ENCODE results near the gene MIDN.

MIDN gene

DNA sequence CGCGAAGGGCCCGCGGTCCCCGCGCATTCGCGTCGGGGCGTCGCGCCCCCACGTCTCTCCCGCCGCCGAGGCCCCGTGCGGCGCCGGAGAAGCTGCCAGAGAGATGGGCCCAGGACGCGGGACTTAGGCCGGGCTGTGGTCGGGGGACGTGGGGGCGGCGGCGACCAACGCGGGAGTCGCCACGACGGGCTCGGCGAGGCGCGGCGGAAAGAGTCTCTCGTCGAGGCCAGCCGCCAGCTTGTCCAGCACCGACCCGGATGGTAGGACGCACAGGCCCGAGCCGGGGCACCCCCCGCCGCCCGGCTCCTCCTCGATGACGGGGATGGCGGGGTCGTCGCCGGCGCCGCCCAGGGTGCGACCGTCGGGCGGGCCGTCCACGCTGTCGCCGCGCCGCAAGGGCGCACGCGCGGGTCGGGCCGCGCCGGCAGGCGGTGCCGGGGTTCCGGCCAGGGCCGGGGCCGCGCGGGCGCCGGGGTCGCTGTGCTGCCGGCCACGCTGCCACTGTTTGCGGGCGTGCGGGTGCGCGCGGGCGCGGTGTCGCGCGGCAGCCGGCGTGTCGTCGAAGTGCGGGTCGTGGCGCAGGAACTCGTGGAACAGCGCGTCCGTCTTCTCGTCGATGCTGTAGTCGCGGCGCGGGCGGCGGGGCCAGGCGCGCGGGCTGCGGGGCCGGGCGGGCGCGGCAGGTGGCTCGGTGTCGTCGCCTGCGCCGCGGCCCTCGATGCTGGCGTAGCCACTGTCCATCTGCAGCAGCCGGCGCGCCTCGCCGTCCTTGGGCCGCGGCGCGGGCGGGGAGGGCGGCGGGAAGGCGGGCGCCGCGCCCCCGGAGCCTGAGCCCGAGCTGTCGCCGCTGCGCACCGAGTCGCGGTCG lies 19.1 kb upstream of the MIDN start:
- Histone ChIP-seq H3K4me3 (ENCODE audit: low read depth, low read length) (no peak overlapping the region), H2AFZ (ENCODE audit: insufficient read depth, low read length, poor library complexity) (no peak overlapping the region), H2BK12ac (ENCODE audit: low read length) (no peak overlapping the region), H3K4me2 (ENCODE audit: low read length) (no peak overlapping the region), H3K36me3 (ENCODE audit: control insufficient read depth in 1 of 2, insufficient read depth in 2 of 2, low read length in 2 of 2) (peaks cover 48 to 63% of the 10 kb centered on the region in 2 experiments), H3K9me3 (ENCODE audit: insufficient read depth, low read depth, low read length) (peaks cover 2% of the 10 kb centered on the region), H3K4ac (ENCODE audit: low read depth, low read length) (no peak overlapping the region), H3K14ac (ENCODE audit: low read length) (no peak overlapping the region), H4K8ac (ENCODE audit: low read depth, low read length) (no peak overlapping the region), H3K18ac (ENCODE audit: low read length) (no peak overlapping the region), H4K91ac (ENCODE audit: low read depth, low read length) (no peak overlapping the region), H3K27ac (ENCODE audit: low read depth, low read length) (no peak overlapping the region), H3K79me2 (ENCODE audit: control insufficient read depth, insufficient read depth, low read length, poor library complexity) (no peaks in the 10 kb centered on the region), H3K4me1 (ENCODE audit: control insufficient read depth in 1 of 2, insufficient read depth in 2 of 2, low read length in 2 of 2) (peaks cover 4 to 12% of the 10 kb centered on the region in 2 experiments), H2BK120ac (ENCODE audit: insufficient read depth, low read length, poor library complexity) (no peak overlapping the region), H3K79me1 (ENCODE audit: low read length) (no peaks in the 10 kb centered on the region), H3K27me3 (ENCODE audit: insufficient read depth, low read length) (no peaks in the 10 kb centered on the region), H2BK5ac (ENCODE audit: low read depth, low read length, poor library complexity) (no peak overlapping the region), H3K9ac (ENCODE audit: low read length) (no peak overlapping the region), H4K12ac (ENCODE audit: low read depth, low read length) (no peak overlapping the region), H3K23ac (ENCODE audit: low read length) (no peak overlapping the region), H2AK5ac (ENCODE audit: low read length) (no peak overlapping the region)
- WGBS (ENCODE audit: extremely low coverage, insufficient coverage, insufficient read length): no CpG with 5 or more reads among the region's 158 CpGs
- DNase-seq: no peak

DNA sequence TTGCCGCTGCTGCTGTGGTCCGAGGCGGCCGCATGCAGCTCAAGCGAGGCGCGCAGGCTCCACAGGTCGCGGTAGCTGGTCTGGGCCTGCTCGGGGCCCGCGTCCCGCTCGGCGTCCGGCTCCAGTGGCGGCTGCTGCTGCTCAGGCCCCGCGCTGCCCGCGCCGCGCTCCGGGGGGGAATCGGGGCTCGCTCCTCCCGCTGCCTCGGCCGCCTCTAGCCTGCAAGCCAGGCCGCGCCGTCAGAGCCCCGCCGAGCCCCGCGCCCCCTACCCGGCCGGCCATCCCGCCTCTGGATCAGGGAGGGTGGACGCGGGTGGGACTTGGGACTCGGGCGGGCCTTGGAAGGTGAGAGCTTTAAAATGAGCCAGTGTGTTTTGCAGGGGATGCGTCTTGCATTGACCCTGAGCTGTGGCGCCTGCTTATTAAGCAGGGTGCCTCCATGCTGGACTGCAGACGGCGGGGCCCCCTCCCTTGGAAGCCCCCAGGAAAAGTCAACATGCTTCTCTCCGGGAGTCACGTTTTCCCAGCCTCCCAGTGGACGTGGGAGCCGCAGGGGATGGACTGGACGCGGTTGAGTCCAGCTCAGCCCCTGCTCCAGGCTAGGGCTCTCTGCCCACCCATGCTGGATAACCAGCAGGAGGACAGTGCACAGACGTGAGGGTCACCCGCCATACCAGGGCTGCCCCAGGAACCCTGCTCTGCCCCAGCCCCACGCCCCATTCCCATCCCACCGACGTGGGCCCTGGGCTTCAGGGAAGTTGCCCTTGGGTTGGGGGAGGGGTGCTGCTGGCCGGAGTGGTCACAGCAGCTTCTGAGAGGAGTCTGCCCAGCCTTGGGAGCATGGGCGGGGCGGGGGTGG lies 18.2 kb upstream of the MIDN start:
- H3K79me2 ChIP-seq (ENCODE audit: control insufficient read depth, insufficient read depth, low read length, poor library complexity): no peaks in the 10 kb centered on the region
- peaks cover 2% of the 10 kb centered on the region for H3K9me3 ChIP-seq (ENCODE audit: insufficient read depth, low read depth, low read length)
- H3K4me3 ChIP-seq (ENCODE audit: low read depth, low read length): no peak overlapping the region
- no peak overlapping the region for H3K4ac ChIP-seq (ENCODE audit: low read depth, low read length)
- no peaks in the 10 kb centered on the region for H3K79me1 ChIP-seq (ENCODE audit: low read length)
- H3K4me2 ChIP-seq (ENCODE audit: low read length): no peak overlapping the region
- no peak overlapping the region for H4K8ac ChIP-seq (ENCODE audit: low read depth, low read length)
- peaks cover 4 to 12% of the 10 kb centered on the region in 2 experiments for H3K4me1 ChIP-seq (ENCODE audit: control insufficient read depth in 1 of 2, insufficient read depth in 2 of 2, low read length in 2 of 2)
- no peak for DNase-seq
- H2AFZ ChIP-seq (ENCODE audit: insufficient read depth, low read length, poor library complexity): no peak overlapping the region
- H3K27ac ChIP-seq (ENCODE audit: low read depth, low read length): no peak overlapping the region
- H4K91ac ChIP-seq (ENCODE audit: low read depth, low read length): no peak overlapping the region
- H3K9ac ChIP-seq (ENCODE audit: low read length): no peak overlapping the region
- no peak overlapping the region for H2BK120ac ChIP-seq (ENCODE audit: insufficient read depth, low read length, poor library complexity)
- no peak overlapping the region for H2BK5ac ChIP-seq (ENCODE audit: low read depth, low read length, poor library complexity)
- no peak overlapping the region for H4K12ac ChIP-seq (ENCODE audit: low read depth, low read length)
- H2AK5ac ChIP-seq (ENCODE audit: low read length): no peak overlapping the region
- peaks cover 49 to 65% of the 10 kb centered on the region in 2 experiments for H3K36me3 ChIP-seq (ENCODE audit: control insufficient read depth in 1 of 2, insufficient read depth in 2 of 2, low read length in 2 of 2)
- no peak overlapping the region for H3K23ac ChIP-seq (ENCODE audit: low read length)
- no peak overlapping the region for H3K14ac ChIP-seq (ENCODE audit: low read length)
- H3K18ac ChIP-seq (ENCODE audit: low read length): no peak overlapping the region
- no CpG with 5 or more reads among the region's 61 CpGs for WGBS (ENCODE audit: extremely low coverage, insufficient coverage, insufficient read length)
- H3K27me3 ChIP-seq (ENCODE audit: insufficient read depth, low read length): no peaks in the 10 kb centered on the region
- H2BK12ac ChIP-seq (ENCODE audit: low read length): no peak overlapping the region

DNA sequence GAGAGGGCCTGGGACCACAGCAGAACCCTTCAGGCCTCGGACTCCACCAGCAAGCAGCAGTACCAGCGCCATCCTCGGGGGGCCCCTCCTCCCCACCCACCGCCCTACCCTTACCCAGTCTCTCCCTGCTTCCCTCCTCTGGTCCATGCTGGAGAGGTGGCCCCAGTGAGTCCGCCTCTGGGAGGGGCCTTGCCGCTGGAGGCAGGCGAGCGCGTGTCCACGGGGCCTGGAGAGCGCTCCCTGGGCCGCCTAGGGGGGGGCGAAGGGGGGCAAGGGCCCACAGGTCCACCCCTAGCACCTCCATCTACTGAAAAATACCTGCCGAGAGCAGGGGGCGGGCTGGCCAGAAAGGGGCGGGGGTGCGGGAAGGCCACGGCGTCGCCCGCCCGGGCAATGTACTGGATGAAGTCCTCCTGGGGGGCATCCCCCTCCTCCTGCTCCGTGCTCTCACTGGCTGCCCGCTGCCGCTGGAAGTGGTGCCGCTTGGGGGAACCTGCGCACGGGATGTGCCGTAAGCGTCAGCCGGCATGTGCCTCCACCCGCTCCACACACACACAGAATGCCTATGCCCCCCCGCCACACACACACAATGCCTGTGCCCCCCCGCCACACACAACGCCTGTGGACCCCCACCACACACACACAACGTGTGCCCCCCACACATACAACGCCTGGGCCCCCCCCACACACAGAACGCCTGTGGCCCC lies 17.4 kb upstream of the MIDN start:
- no peak overlapping the region for H3K27ac ChIP-seq (ENCODE audit: low read depth, low read length)
- H3K79me2 ChIP-seq (ENCODE audit: control insufficient read depth, insufficient read depth, low read length, poor library complexity): no peaks in the 10 kb centered on the region
- peaks cover 4 to 12% of the 10 kb centered on the region in 2 experiments for H3K4me1 ChIP-seq (ENCODE audit: control insufficient read depth in 1 of 2, insufficient read depth in 2 of 2, low read length in 2 of 2)
- no peak overlapping the region for H4K8ac ChIP-seq (ENCODE audit: low read depth, low read length)
- no peak for DNase-seq
- H3K4ac ChIP-seq (ENCODE audit: low read depth, low read length): no peak overlapping the region
- no peak overlapping the region for H2BK12ac ChIP-seq (ENCODE audit: low read length)
- no peak overlapping the region for H2AK5ac ChIP-seq (ENCODE audit: low read length)
- H3K14ac ChIP-seq (ENCODE audit: low read length): no peak overlapping the region
- H3K9ac ChIP-seq (ENCODE audit: low read length): no peak overlapping the region
- H4K12ac ChIP-seq (ENCODE audit: low read depth, low read length): no peak overlapping the region
- H2BK5ac ChIP-seq (ENCODE audit: low read depth, low read length, poor library complexity): no peak overlapping the region
- H3K27me3 ChIP-seq (ENCODE audit: insufficient read depth, low read length): no peaks in the 10 kb centered on the region
- no peak overlapping the region for H4K91ac ChIP-seq (ENCODE audit: low read depth, low read length)
- no peak overlapping the region for H3K23ac ChIP-seq (ENCODE audit: low read length)
- no peak overlapping the region for H2BK120ac ChIP-seq (ENCODE audit: insufficient read depth, low read length, poor library complexity)
- no peak overlapping the region for H3K18ac ChIP-seq (ENCODE audit: low read length)
- peaks cover 57 to 65% of the 10 kb centered on the region in 2 experiments for H3K36me3 ChIP-seq (ENCODE audit: control insufficient read depth in 1 of 2, insufficient read depth in 2 of 2, low read length in 2 of 2)
- H3K4me2 ChIP-seq (ENCODE audit: low read length): no peak overlapping the region
- peaks cover 2% of the 10 kb centered on the region for H3K9me3 ChIP-seq (ENCODE audit: insufficient read depth, low read depth, low read length)
- no peaks in the 10 kb centered on the region for H3K79me1 ChIP-seq (ENCODE audit: low read length)
- WGBS (ENCODE audit: extremely low coverage, insufficient coverage, insufficient read length): no CpG with 5 or more reads among the region's 38 CpGs
- no peak overlapping the region for H2AFZ ChIP-seq (ENCODE audit: insufficient read depth, low read length, poor library complexity)
- H3K4me3 ChIP-seq (ENCODE audit: low read depth, low read length): peak overlapping the region; percentile 16

Data from trophoblast cell (in vitro differentiated cells and primary cell).